Large intestine (tissue), 12 donors: ENCODE measurements around the gene TCP10L. TPM values are rescaled to one million over a fixed set of nuclear protein-coding genes. Genes with fewer than 3 reads are reported as not detected.
"Not testable (repeated sequence)": the region's sequence is repeated elsewhere in the genome, so short reads cannot be mapped to it uniquely, and the experiment has no call there.

Experiments
- DNase-seq, 2 donors: peaks; one replicate each; pipeline versions ENCODE4 v3.0.0 to v3.0.0-alpha.2; 2013
- H3K27ac ChIP-seq: one replicate; pipeline ENCODE4 v1.5.1; 2013; ENCODE audit warnings: low read length
- H3K27me3 ChIP-seq: 2 replicates; pipeline ENCODE4 v1.6.1; 2013; ENCODE audit warnings: low read length; ENCODE audit not compliant: control insufficient read depth, insufficient read depth
- H3K36me3 ChIP-seq: 2 replicates; pipeline ENCODE4 v1.6.1; 2013; ENCODE audit warnings: low read length; ENCODE audit not compliant: control insufficient read depth, insufficient read depth
- H3K4me1 ChIP-seq: one replicate; pipeline ENCODE4 v1.6.1; 2013; ENCODE audit warnings: low read length; ENCODE audit not compliant: control insufficient read depth, insufficient read depth
- H3K4me3 ChIP-seq: one replicate; pipeline ENCODE4 v1.5.1; 2013; ENCODE audit warnings: low read length
- H3K9me3 ChIP-seq: one replicate; pipeline ENCODE4 v1.6.1; 2013; ENCODE audit warnings: mild to moderate bottlenecking, low read depth, low read length, moderate library complexity; ENCODE audit not compliant: control insufficient read depth
- WGBS: methylation state at CpG from one replicate; pipeline ENCODE4 v1.1.5; 2013; ENCODE audit warnings: low lambda C conversion rate; ENCODE audit not compliant: insufficient coverage; 5-methylcytosine and 5-hydroxymethylcytosine counted together
- long read RNA-seq, 11 donors: transcript quantifications; one replicate each; lab custom pipeline, GENCODE V29; 2026
- polyA plus RNA-seq: library from polyadenylated mRNA; unstranded; fragments of 120-200 nt; gene quantifications from one replicate; pipeline ENCODE4 v1.2.1, GENCODE V29; 2013

Gene TCP10L
- polyA plus RNA-seq: 0.70 TPM
- long read RNA-seq, donor 1: 0 reads
- long read RNA-seq, donor 2: 0 reads
- long read RNA-seq, donor 3: 0 reads
- long read RNA-seq, donor 4: 0 reads
- long read RNA-seq, donor 5: 0 reads
- long read RNA-seq, donor 6: 0 reads
- long read RNA-seq, donor 7: 0 reads
- long read RNA-seq, donor 8: 0 reads
- long read RNA-seq, donor 9: 0 reads
- long read RNA-seq, donor 10: 0 reads
- long read RNA-seq, donor 11: 0 reads

- Histone ChIP-seq H3K36me3 (no peaks in the 10 kb centered on the region), H3K9me3 (no peaks in the 10 kb centered on the region), H3K27ac (no peak within 1 kb of the TSS), H3K4me1 (peaks cover 8% of the 10 kb centered on the region), H3K27me3 (no peaks in the 10 kb centered on the region), H3K4me3 (no peak within 1 kb of the TSS)
- 80% methylated on average over 1 of the region's 17 CpGs for WGBS
- no peak for DNase-seq
Observed at GRCh38 chr21:32585042-32585710, at the start of gene TCP10L. Gene TCP10L (minus strand): TSS chr21:32585523. CDS start chr21:32584304, 1,219 bp downstream.

GRCh38 chr21:32626621-32627196 lies 41.4 kb upstream of the TCP10L start:
- Histone ChIP-seq H3K4me3 (no peak overlapping the region), H3K27ac (no peak overlapping the region), H3K9me3 (no peaks in the 10 kb centered on the region), H3K4me1 (no peaks in the 10 kb centered on the region), H3K36me3 (peaks cover 15% of the 10 kb centered on the region), H3K27me3 (no peaks in the 10 kb centered on the region)
- no peak for DNase-seq
- 92% methylated on average over 3 of the region's 3 CpGs for WGBS

- no CpG with 5 or more reads among the region's 6 CpGs for WGBS
Observed at GRCh38 chr21:32618218-32618617, 32.9 kb upstream of the TCP10L start.

GRCh38 chr21:32613436-32614043 lies 28.2 kb upstream of the TCP10L start:
- Histone ChIP-seq H3K27me3 (no peaks in the 10 kb centered on the region), H3K4me3 (peak overlapping the region; percentile 88), H3K27ac (no peak overlapping the region), H3K36me3 (peaks cover 10% of the 10 kb centered on the region), H3K4me1 (no peaks in the 10 kb centered on the region), H3K9me3 (no peaks in the 10 kb centered on the region)
- DNase-seq: no peak
- WGBS: no CpG with 5 or more reads among the region's 16 CpGs

More at GRCh38 chr21:32618218-32618617, 32.9 kb upstream of the TCP10L start:
- not testable (repeated sequence) for H3K9me3 ChIP-seq, H3K27ac ChIP-seq, DNase-seq, H3K27me3 ChIP-seq, H3K36me3 ChIP-seq, H3K4me1 ChIP-seq, H3K4me3 ChIP-seq

GRCh38 chr21:32612999-32613337 lies 27.6 kb upstream of the TCP10L start:
- H3K27me3 ChIP-seq: no peaks in the 10 kb centered on the region
- WGBS: no CpG with 5 or more reads among the region's 15 CpGs
- H3K4me3 ChIP-seq: peak overlapping the region; percentile 88
- peaks cover 10% of the 10 kb centered on the region for H3K36me3 ChIP-seq
- peak overlapping the region; percentile 84 for H3K27ac ChIP-seq
- H3K9me3 ChIP-seq: no peaks in the 10 kb centered on the region
- H3K4me1 ChIP-seq: no peaks in the 10 kb centered on the region
- no peak for DNase-seq

GRCh38 chr21:32612075-32612998 lies 27.0 kb upstream of the TCP10L start, which contains the start of gene CFAP298:
Gene CFAP298 (minus strand): TSS chr21:32612377. CDS start chr21:32612243, 134 bp downstream.
- H3K4me3 ChIP-seq: peak within 1 kb of the TSS; percentile 88
- WGBS: no CpG with 5 or more reads among the region's 81 CpGs
- peak within 1 kb of the TSS; percentile 84 for H3K27ac ChIP-seq
- H3K9me3 ChIP-seq: no peaks in the 10 kb centered on the region
- peaks cover 15% of the 10 kb centered on the region for H3K36me3 ChIP-seq
- peak; percentile 84 to 97 for DNase-seq
- no peaks in the 10 kb centered on the region for H3K27me3 ChIP-seq
- H3K4me1 ChIP-seq: no peaks in the 10 kb centered on the region

GRCh38 chr21:32611471-32611997 lies 26.2 kb upstream of the TCP10L start:
- no CpG with 5 or more reads among the region's 28 CpGs for WGBS
- peak; percentile 10 to 41 for DNase-seq

GRCh38 chr21:32610940-32611339 lies 25.6 kb upstream of the TCP10L start:
- not testable (repeated sequence) for H3K4me1 ChIP-seq, DNase-seq, H3K27ac ChIP-seq, H3K27me3 ChIP-seq, H3K9me3 ChIP-seq
- WGBS: no CpG with 5 or more reads among the region's 17 CpGs
- H3K4me3 ChIP-seq: peak overlapping the region; percentile 88
- peaks cover 26% of the 10 kb centered on the region for H3K36me3 ChIP-seq

More at GRCh38 chr21:32611471-32611997, 26.2 kb upstream of the TCP10L start:
- Histone ChIP-seq H3K36me3 (peaks cover 20% of the 10 kb centered on the region), H3K4me3 (peak overlapping the region; percentile 88), H3K4me1 (no peaks in the 10 kb centered on the region), H3K27ac (peak overlapping the region; percentile 84), H3K9me3 (no peaks in the 10 kb centered on the region), H3K27me3 (no peaks in the 10 kb centered on the region)

GRCh38 chr21:32608851-32609250 lies 23.5 kb upstream of the TCP10L start:
- H3K27me3 ChIP-seq: no peaks in the 10 kb centered on the region
- H3K36me3 ChIP-seq: peaks cover 46% of the 10 kb centered on the region
- 100% methylated on average over 1 of the region's 5 CpGs for WGBS
- H3K4me1 ChIP-seq: no peaks in the 10 kb centered on the region
- no peak overlapping the region for H3K4me3 ChIP-seq
- no peak overlapping the region for H3K27ac ChIP-seq
- no peaks in the 10 kb centered on the region for H3K9me3 ChIP-seq
- DNase-seq: no peak
